Keratinocyte (primary cell): Measurements from ENCODE around the gene PPTC7. TPM values are rescaled to one million over a fixed set of nuclear protein-coding genes. Genes with fewer than 3 reads are reported as not detected.

Experiments used
- DNase-seq: peaks from one replicate; pipeline ENCODE4 v3.0.0-alpha.2; 2011; ENCODE audit warnings: low read depth, missing footprints, low spot score
- FAIRE-seq: peaks from 2 replicates; lab custom pipeline; 2011; peaks lifted over from hg19 to GRCh38; lab: Jason Lieb, UNC
- H2AFZ ChIP-seq: 2 replicates; pipeline ENCODE4 v1.6.0; 2012; ENCODE audit warnings: low read length, control low read depth, inconsistent platforms; ENCODE audit not compliant: control insufficient read depth
- H3K27ac ChIP-seq: 2 replicates; pipeline ENCODE4 v1.5.1; 2011; ENCODE audit warnings: low read length; ENCODE audit not compliant: control insufficient read depth, insufficient read depth
- H3K27me3 ChIP-seq: 3 replicates; pipeline ENCODE4 v1.6.0; 2011; ENCODE audit warnings: low read length; ENCODE audit not compliant: control insufficient read depth, insufficient read depth; ENCODE audit errors: extremely low read depth
- H3K36me3 ChIP-seq, 2 experiments: 2 replicates in 1 of 2; 3 replicates in 1 of 2; pipeline ENCODE4 v1.5.1; 2011; ENCODE audit warnings: low read length in 2 of 2, mild to moderate bottlenecking in 1 of 2; ENCODE audit not compliant: control insufficient read depth in 2 of 2, insufficient read depth in 2 of 2; ENCODE audit errors: extremely low read depth in 1 of 2
- H3K4me1 ChIP-seq: 3 replicates; pipeline ENCODE4 v1.5.1; 2011; ENCODE audit warnings: low read length; ENCODE audit not compliant: control insufficient read depth, insufficient read depth; ENCODE audit errors: extremely low read depth
- H3K4me2 ChIP-seq: 3 replicates; pipeline ENCODE4 v1.6.0; 2011; ENCODE audit warnings: low read depth, low read length; ENCODE audit not compliant: control insufficient read depth, insufficient read depth; ENCODE audit errors: extremely low read depth
- H3K4me3 ChIP-seq, 3 experiments: fragments of 200-600 bp in 1 of 3; sonication (generic) in 1 of 3; 2 replicates in 2 of 3; 3 replicates in 1 of 3; pipeline ENCODE4 v1.5.1; 2011 to 2016; ENCODE audit warnings: low read length in 3 of 3, mild to moderate bottlenecking in 3 of 3, control low read depth in 2 of 3, inconsistent platforms in 1 of 3, low read depth in 1 of 3, mixed read lengths in 1 of 3, mixed run types in 1 of 3, moderate library complexity in 1 of 3; ENCODE audit not compliant: control insufficient read depth in 2 of 3, insufficient read depth in 2 of 3; ENCODE audit errors: extremely low read depth in 1 of 3
- H3K79me2 ChIP-seq: 2 replicates; pipeline ENCODE4 v1.6.0; 2012; ENCODE audit warnings: low read length; ENCODE audit not compliant: control insufficient read depth, insufficient read depth
- H3K9ac ChIP-seq: 3 replicates; pipeline ENCODE4 v1.6.0; 2011; ENCODE audit warnings: low read length; ENCODE audit not compliant: control insufficient read depth, insufficient read depth; ENCODE audit errors: extremely low read depth
- H3K9me1 ChIP-seq: 3 replicates; pipeline ENCODE4 v1.6.0; 2011; ENCODE audit warnings: low read length; ENCODE audit not compliant: control insufficient read depth, insufficient read depth; ENCODE audit errors: extremely low read depth
- H3K9me3 ChIP-seq: 2 replicates; pipeline ENCODE4 v1.5.1; 2012; ENCODE audit warnings: low read depth, low read length; ENCODE audit not compliant: control insufficient read depth
- H4K20me1 ChIP-seq: 3 replicates; pipeline ENCODE4 v1.6.0; 2011; ENCODE audit warnings: low read length; ENCODE audit not compliant: control insufficient read depth, insufficient read depth; ENCODE audit errors: extremely low read depth
- EZH2 ChIP-seq: IDR thresholded peaks from one replicate; pipeline ENCODE4 v1.6.1; 2012; ENCODE audit warnings: inconsistent platforms, mild to moderate bottlenecking, low read length, moderate library complexity
- dilution Hi-C: fragments of 300-500 bp; cut with MboI; formaldehyde crosslinking; loops from one replicate; pipeline ENCODE4 v1.7.0; 2020; ENCODE audit warnings: low sequenced_read_pairs; ENCODE audit not compliant: extremely low pct_ligation_motif_present
- polyA plus RNA-seq, 5 experiments: library from polyadenylated mRNA; depleted of rRNA in 3 of 5; stranded (reverse) in 3 of 5; stranded (forward) in 1 of 5; unstranded in 1 of 5; fragments of >200 nt; gene quantifications; 1 replicate in 1 of 5; 2 replicates in 3 of 5; 3 replicates in 1 of 5; pipeline versions ENCODE4 v1.2.1 to v1.2.3, GENCODE V29; 2011 to 2012; ENCODE audit warnings: missing spikeins in 2 of 5, low read depth in 1 of 5, low replicate concordance in 1 of 5
- TF ChIP-seq, protein P1 (sequence below), 3 experiments: IDR thresholded peaks in 1 of 3; conservative IDR thresholded peaks in 1 of 3; optimal IDR thresholded peaks in 1 of 3; 2 replicates in 2 of 3; 3 replicates in 1 of 3; pipeline versions ENCODE3 to v1.5.1; 2011; ENCODE audit warnings: low read length in 3 of 3, mild to moderate bottlenecking in 3 of 3, moderate library complexity in 2 of 3, control low read depth in 1 of 3, inconsistent platforms in 1 of 3; ENCODE audit not compliant: insufficient read depth in 2 of 3; ENCODE audit errors: extremely low read depth in 1 of 3

PPTC7 gene
- polyA plus RNA-seq, 1 donor (not counting 4 experiments of a cell fraction or from before 2014, with no cell fraction given), result 35.9 TPM

GRCh38 chr12:110582276-110583136, 612 bp downstream of the PPTC7 start:
- H2AFZ ChIP-seq, result no peak overlapping the region
- dilution Hi-C loops, result no loop called here
- peak overlapping the region; percentile 99 for H3K9ac ChIP-seq
- DNase-seq (no peak), FAIRE-seq (no peak)
- peaks cover 11% of the 10 kb centered on the region for H4K20me1 ChIP-seq
- H3K9me1 ChIP-seq, result no peaks in the 10 kb centered on the region
- no peaks in the 10 kb centered on the region for H3K27me3 ChIP-seq
- peak overlapping the region; percentile 97 for H3K27ac ChIP-seq
- peaks cover 56% of the 10 kb centered on the region for H3K4me1 ChIP-seq
- no peaks in the 10 kb centered on the region for H3K36me3 ChIP-seq
- H3K9me3 ChIP-seq, result no peaks in the 10 kb centered on the region
- peak overlapping the region; percentile 97 to 99 (median 98) for H3K4me3 ChIP-seq
- TF ChIP-seq, protein P1, sequence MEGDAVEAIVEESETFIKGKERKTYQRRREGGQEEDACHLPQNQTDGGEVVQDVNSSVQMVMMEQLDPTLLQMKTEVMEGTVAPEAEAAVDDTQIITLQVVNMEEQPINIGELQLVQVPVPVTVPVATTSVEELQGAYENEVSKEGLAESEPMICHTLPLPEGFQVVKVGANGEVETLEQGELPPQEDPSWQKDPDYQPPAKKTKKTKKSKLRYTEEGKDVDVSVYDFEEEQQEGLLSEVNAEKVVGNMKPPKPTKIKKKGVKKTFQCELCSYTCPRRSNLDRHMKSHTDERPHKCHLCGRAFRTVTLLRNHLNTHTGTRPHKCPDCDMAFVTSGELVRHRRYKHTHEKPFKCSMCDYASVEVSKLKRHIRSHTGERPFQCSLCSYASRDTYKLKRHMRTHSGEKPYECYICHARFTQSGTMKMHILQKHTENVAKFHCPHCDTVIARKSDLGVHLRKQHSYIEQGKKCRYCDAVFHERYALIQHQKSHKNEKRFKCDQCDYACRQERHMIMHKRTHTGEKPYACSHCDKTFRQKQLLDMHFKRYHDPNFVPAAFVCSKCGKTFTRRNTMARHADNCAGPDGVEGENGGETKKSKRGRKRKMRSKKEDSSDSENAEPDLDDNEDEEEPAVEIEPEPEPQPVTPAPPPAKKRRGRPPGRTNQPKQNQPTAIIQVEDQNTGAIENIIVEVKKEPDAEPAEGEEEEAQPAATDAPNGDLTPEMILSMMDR (optimal IDR thresholded peaks at IDR 0.05 in 1 of 3, IDR thresholded peaks at IDR 0.05 in 1 of 3, conservative IDR thresholded peaks at IDR 0.05 in 1 of 3; ENCODE audit: extremely low read depth in 1 of 3, insufficient read depth in 2 of 3, low read length in 3 of 3), result no peak
- no peak for TF ChIP-seq EZH2
- peak overlapping the region; percentile 99 for H3K4me2 ChIP-seq
- peaks cover 43% of the 10 kb centered on the region for H3K79me2 ChIP-seq

DNA sequence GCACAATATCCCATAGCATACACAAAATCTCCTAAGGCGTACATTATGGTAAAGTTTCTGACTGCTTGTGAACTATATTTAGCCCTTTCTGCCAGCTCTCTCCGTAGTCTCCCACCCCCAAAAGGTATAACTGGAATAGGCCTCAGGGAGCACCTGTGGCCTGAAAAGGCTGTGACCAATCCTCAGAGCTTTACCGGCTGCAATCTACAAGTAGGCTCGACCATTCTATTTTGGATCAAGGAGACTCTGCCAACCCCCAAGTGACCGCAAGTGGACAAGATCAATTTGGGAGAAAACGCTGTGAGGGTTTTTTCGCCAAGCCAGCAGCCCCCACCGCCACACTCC, 1.2 kb downstream of the PPTC7 start:
- Histone ChIP-seq H3K79me2 (peaks cover 48% of the 10 kb centered on the region), H3K4me3 (peak overlapping the region; percentile 97 to 99 (median 98)), H3K36me3 (no peaks in the 10 kb centered on the region), H3K4me1 (peaks cover 61% of the 10 kb centered on the region), H3K9me1 (no peaks in the 10 kb centered on the region), H3K27ac (peak overlapping the region; percentile 97), H3K4me2 (peak overlapping the region; percentile 99), H2AFZ (no peak overlapping the region), H3K27me3 (no peaks in the 10 kb centered on the region), H3K9ac (peak overlapping the region; percentile 99), H4K20me1 (peaks cover 11% of the 10 kb centered on the region), H3K9me3 (no peaks in the 10 kb centered on the region)
- FAIRE-seq (no peak), DNase-seq (no peak)
- no peak for TF ChIP-seq EZH2
- TF ChIP-seq, protein P1 (optimal IDR thresholded peaks at IDR 0.05 in 1 of 3, IDR thresholded peaks at IDR 0.05 in 1 of 3, conservative IDR thresholded peaks at IDR 0.05 in 1 of 3; ENCODE audit: extremely low read depth in 1 of 3, insufficient read depth in 2 of 3, low read length in 3 of 3), result no peak
- dilution Hi-C loops, result no loop called here
